SU-DHL-6 (cell line): ENCODE results near the gene AIDA.
"Not testable (repeated sequence)": the region's sequence is repeated elsewhere in the genome, so short reads cannot be mapped to it uniquely, and the experiment has no call there.

Source experiments
- H2AFZ ChIP-seq: fragments of 200-600 bp; sonication (generic); 2 replicates; pipeline ENCODE4 v1.6.1; 2014; ENCODE audit warnings: low read depth, mild to moderate bottlenecking, moderate library complexity, mixed read lengths, antibody characterized with exemption, low read length; ENCODE audit not compliant: severe bottlenecking
- H3F3A ChIP-seq: fragments of 200-600 bp; shearing (Covaris generic); 2 replicates; pipeline ENCODE4 v1.6.0; 2016; ENCODE audit warnings: antibody characterized with exemption, mild to moderate bottlenecking; ENCODE audit not compliant: insufficient read depth
- H3K27ac ChIP-seq: fragments of 200-600 bp; sonication (generic); 2 replicates; pipeline ENCODE4 v1.5.1; 2016; ENCODE audit warnings: low read depth, mild to moderate bottlenecking, low read length, moderate library complexity, mixed read lengths
- H3K27me3 ChIP-seq: fragments of 200-600 bp; sonication (generic), shearing (Covaris generic); 2 replicates; pipeline ENCODE4 v1.6.0; 2014; ENCODE audit warnings: mild to moderate bottlenecking, low read length
- H3K36me3 ChIP-seq: fragments of 200-600 bp; sonication (generic); 2 replicates; pipeline ENCODE4 v1.6.1; 2014; ENCODE audit warnings: mild to moderate bottlenecking, low read length, mixed read lengths
- H3K4me2 ChIP-seq: fragments of 300-600, 200-600 bp; shearing (Covaris generic), sonication (generic); 2 replicates; pipeline ENCODE4 v1.6.0; 2014; ENCODE audit warnings: low read length, low read depth, mild to moderate bottlenecking; ENCODE audit not compliant: poor library complexity, severe bottlenecking
- H3K4me3 ChIP-seq: fragments of 200-600 bp; sonication (generic); 2 replicates; pipeline ENCODE4 v1.5.1; 2014; ENCODE audit warnings: antibody characterized with exemption, low read length, mild to moderate bottlenecking, mixed read lengths; ENCODE audit not compliant: insufficient read depth, poor library complexity, severe bottlenecking
- H3K79me2 ChIP-seq: fragments of 200-600 bp; sonication (generic); 2 replicates; pipeline ENCODE4 v1.6.1; 2014; ENCODE audit warnings: mild to moderate bottlenecking, low read length, moderate library complexity; ENCODE audit not compliant: insufficient read depth
- H3K9ac ChIP-seq: fragments of 200-600 bp; sonication (generic); 2 replicates; pipeline ENCODE4 v1.7.0; 2014; ENCODE audit warnings: mild to moderate bottlenecking, low read length
- H3K9me2 ChIP-seq: fragments of 200-600 bp; sonication (generic); replicated peaks from 2 replicates; pipeline ENCODE4 v1.6.1; 2014; ENCODE audit warnings: low read length; ENCODE audit not compliant: insufficient read depth
- H3K9me3 ChIP-seq: fragments of 200-600 bp; sonication (generic); 2 replicates; pipeline ENCODE4 v1.6.1; 2014; ENCODE audit warnings: low read length, mixed read lengths; ENCODE audit not compliant: insufficient read depth
- H4K20me1 ChIP-seq: fragments of 200-600 bp; sonication (generic); 2 replicates; pipeline ENCODE4 v1.6.1; 2014; ENCODE audit warnings: low read depth, mild to moderate bottlenecking, antibody characterized with exemption, low read length, moderate library complexity, mixed read lengths
- EZH2phosphoT487 ChIP-seq: fragments of 200-600 bp; sonication (generic), shearing (Covaris generic); conservative IDR thresholded peaks from 2 replicates; pipeline ENCODE4 v1.6.1; 2018; ENCODE audit warnings: mild to moderate bottlenecking, antibody characterized with exemption, low read length, moderate library complexity, mixed read lengths
- TF ChIP-seq, protein P1 (sequence below): fragments of 200-600 bp; sonication (generic); IDR thresholded peaks from one replicate; pipeline ENCODE4 v1.5.1; 2017; ENCODE audit warnings: antibody characterized with exemption, mild to moderate bottlenecking, low read length, moderate library complexity; ENCODE audit not compliant: insufficient read depth, poor library complexity, severe bottlenecking

AIDA gene

DNA sequence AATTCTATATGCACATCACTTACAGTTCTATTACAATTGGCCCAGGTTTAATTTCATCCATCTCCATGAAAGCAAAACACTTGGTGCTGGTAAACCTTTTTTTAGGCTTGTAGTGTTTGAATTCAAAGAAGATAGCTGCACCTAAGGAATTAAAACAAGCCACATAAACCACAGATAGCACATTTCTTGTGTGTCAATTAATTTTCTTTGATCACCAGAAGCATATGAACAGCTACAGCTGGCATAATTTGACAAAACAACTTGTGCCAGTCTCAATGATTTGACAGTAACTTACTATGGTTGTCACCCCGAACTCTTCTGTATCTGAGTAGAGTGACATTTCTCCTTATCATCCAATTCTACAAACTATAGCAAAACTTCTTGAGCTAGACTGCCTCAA lies 42.2 kb downstream of the AIDA start:
- no peaks in the 10 kb centered on the region for H3K27me3 ChIP-seq
- no peaks in the 10 kb centered on the region for H4K20me1 ChIP-seq
- H3K27ac ChIP-seq, result no peak overlapping the region
- H3K9me2 ChIP-seq, result no peaks in the 10 kb centered on the region
- H3K36me3 ChIP-seq, result peaks cover 21% of the 10 kb centered on the region; the same call in 1 of the 2 replicates
- H3K9me3 ChIP-seq, result no peaks in the 10 kb centered on the region
- H3K4me2 ChIP-seq, result no peak overlapping the region
- TF ChIP-seq, protein P1, sequence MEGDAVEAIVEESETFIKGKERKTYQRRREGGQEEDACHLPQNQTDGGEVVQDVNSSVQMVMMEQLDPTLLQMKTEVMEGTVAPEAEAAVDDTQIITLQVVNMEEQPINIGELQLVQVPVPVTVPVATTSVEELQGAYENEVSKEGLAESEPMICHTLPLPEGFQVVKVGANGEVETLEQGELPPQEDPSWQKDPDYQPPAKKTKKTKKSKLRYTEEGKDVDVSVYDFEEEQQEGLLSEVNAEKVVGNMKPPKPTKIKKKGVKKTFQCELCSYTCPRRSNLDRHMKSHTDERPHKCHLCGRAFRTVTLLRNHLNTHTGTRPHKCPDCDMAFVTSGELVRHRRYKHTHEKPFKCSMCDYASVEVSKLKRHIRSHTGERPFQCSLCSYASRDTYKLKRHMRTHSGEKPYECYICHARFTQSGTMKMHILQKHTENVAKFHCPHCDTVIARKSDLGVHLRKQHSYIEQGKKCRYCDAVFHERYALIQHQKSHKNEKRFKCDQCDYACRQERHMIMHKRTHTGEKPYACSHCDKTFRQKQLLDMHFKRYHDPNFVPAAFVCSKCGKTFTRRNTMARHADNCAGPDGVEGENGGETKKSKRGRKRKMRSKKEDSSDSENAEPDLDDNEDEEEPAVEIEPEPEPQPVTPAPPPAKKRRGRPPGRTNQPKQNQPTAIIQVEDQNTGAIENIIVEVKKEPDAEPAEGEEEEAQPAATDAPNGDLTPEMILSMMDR, result no peak
- no peak for TF ChIP-seq EZH2phosphoT487
- no peak overlapping the region for H3K9ac ChIP-seq
- 0 out of 2 replicates have a peak, but pooled peaks cover 5% of the 10 kb centered on the region for H3F3A ChIP-seq
- H3K4me3 ChIP-seq, result no peak overlapping the region
- H3K79me2 ChIP-seq, result no peaks in the 10 kb centered on the region
- no peak overlapping the region for H2AFZ ChIP-seq

DNA sequence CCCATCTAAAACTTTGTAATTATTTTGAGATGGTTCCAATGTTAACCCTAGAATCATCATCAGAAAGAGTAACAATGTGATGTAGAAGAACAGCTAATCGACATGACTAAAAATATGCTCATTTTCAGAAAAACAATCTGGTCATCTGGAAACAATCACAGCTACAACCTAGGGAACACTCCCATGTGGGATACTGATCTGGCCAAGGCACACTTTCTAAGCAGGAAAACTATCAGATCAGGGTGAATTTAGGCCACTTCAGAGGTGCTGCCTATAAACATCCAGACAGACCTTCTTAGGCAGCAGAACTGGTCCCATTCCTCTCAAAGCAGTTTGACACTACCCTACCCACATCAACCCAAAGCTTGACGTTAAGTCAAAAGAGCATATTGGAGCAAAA lies 43.2 kb downstream of the AIDA start:
- not testable (repeated sequence) for H4K20me1 ChIP-seq, H3K4me2 ChIP-seq, H2AFZ ChIP-seq, H3K4me3 ChIP-seq, H3K9me3 ChIP-seq, H3K27ac ChIP-seq, H3F3A ChIP-seq, H3K9me2 ChIP-seq, H3K79me2 ChIP-seq, H3K27me3 ChIP-seq, H3K9ac ChIP-seq
- H3K36me3 ChIP-seq, result peaks cover 23% of the 10 kb centered on the region; the same call in 1 of the 2 replicates

DNA sequence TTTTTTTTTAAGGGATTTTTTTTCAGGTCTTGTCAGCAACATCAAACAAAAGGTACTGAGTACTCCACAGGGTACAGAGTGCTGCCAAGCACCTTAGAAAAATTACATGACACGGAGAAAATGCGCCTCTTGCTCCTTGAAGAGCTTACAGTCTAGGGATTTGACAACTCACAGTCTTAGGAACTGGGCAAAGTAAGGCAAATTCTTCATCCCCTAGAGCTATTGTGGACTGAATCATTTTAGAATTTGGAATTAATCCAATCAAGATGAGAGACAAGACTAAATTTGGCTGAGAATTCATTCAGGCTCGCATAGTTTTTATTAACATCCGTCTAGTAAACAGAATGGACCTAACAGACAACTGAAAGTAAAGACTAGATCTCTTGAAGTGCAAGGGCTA lies 44.1 kb downstream of the AIDA start:
- H3F3A ChIP-seq, H2AFZ ChIP-seq, H3K27ac ChIP-seq, H3K4me3 ChIP-seq, H3K27me3 ChIP-seq, H3K4me2 ChIP-seq, H3K79me2 ChIP-seq, H3K9me3 ChIP-seq, H4K20me1 ChIP-seq, H3K9me2 ChIP-seq, H3K9ac ChIP-seq: not testable (repeated sequence)
- peaks cover 23% of the 10 kb centered on the region; the same call in 1 of the 2 replicates for H3K36me3 ChIP-seq

DNA sequence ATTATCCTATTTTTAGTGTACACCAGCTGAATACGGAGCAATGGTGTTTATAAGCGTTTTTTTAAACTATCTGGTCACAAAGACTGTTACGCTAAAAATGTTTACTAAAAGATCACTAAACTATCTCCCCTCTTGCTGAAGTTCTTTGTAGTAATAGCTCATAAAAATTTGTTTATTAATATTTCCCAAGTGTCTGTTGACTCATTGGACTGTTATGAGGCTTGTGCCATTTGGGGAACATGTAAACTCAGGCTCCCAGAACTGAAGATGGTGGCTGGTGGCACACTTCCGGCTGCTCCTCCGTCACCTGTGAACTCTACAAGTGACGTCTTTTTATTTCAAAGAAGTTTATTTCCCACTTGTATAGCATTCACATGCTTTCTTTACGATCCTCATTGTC lies 46.3 kb downstream of the AIDA start:
- H3K79me2 ChIP-seq, result no peaks in the 10 kb centered on the region
- peaks cover 37% of the 10 kb centered on the region; the same call in 1 of the 2 replicates for H3K36me3 ChIP-seq
- no peak overlapping the region for H3K4me2 ChIP-seq
- H2AFZ ChIP-seq, result no peak overlapping the region
- H3F3A ChIP-seq, result 0 out of 2 replicates have a peak, but pooled peaks cover 5% of the 10 kb centered on the region
- H3K9me2 ChIP-seq, result no peaks in the 10 kb centered on the region
- H3K9me3 ChIP-seq, result no peaks in the 10 kb centered on the region
- TF ChIP-seq EZH2phosphoT487, result no peak
- TF ChIP-seq, protein P1, result no peak
- H3K27ac ChIP-seq, result no peak overlapping the region
- no peaks in the 10 kb centered on the region for H4K20me1 ChIP-seq
- no peak overlapping the region for H3K4me3 ChIP-seq
- H3K27me3 ChIP-seq, result no peaks in the 10 kb centered on the region
- no peak overlapping the region for H3K9ac ChIP-seq
